SK-MEL-5 (cell line): Measurements from ENCODE around the gene RPS6KA3. TPM values are rescaled to one million over a fixed set of nuclear protein-coding genes. Genes with fewer than 3 reads are reported as not detected.
"Not testable (repeated sequence)": the region's sequence is repeated elsewhere in the genome, so short reads cannot be mapped to it uniquely, and the experiment has no call there.

Source experiments
- DNase-seq: peaks from one replicate; pipeline ENCODE4 v3.0.0-alpha.2; 2016; ENCODE audit warnings: low read depth, low spot score
- in situ Hi-C: cut with HindIII; loops from 2 replicates; pipeline ENCODE4 v1.10.0; 2016; ENCODE audit warnings: low sequenced_read_pairs, high pct_unique_total_duplicates, low pct_unique_long_range_greater_than_20kb
- small RNA-seq, 2 experiments: library from RNA; depleted of rRNA; stranded (forward); fragments of <200 nt; gene quantifications; one replicate each; pipeline ENCODE3, GENCODE V24; 2014
- total RNA-seq: library from RNA; depleted of rRNA; stranded (reverse); fragments of >200 nt; shearing (Covaris generic); gene quantifications from 2 replicates; pipeline ENCODE4 v1.2.3, GENCODE V29; 2014; rRNA removed

The RPS6KA3 gene
- total RNA-seq, 1 experiment from 2014 or later = 38.0 TPM

DNA sequence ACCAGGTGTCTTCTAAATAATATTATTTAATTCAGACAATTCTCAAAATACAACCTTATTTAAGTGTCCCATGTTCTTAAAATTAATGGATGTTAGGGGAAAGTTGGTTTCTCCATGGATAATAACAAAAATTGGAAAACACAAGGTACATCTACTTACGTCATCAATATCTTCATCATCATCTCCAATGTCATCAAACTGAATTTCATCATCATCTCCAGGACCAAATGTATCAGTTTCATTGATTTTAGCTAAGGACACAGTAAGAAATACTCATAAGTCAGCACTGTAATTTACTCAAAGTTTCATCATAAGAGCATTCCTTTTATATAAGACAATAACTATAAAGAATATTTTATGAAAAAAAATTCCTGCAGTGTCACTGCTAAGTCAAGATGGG, 136.4 kb downstream of the RPS6KA3 start:
- DNase-seq = no peak
- in situ Hi-C loops = no loop called here

DNA sequence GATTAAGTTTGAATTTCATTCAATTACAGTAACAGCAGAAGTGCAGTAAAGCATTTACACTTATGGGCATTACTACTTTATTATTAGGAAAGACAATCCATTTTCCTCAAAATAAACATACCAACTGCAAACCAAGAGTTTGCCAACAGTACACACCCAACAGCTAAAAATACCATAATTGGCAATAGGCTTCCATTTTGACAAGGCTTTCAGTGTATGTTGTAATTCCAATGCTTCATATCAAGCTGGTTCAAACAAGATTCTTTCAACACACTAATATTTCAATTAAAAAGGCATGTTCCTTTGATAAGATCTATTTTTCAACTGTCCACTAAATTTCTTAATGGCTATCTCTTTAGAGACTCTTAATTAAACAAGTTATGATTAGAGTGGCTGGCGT, 137.2 kb downstream of the RPS6KA3 start:
- DNase-seq = no peak
- in situ Hi-C loops = no loop called here

DNA sequence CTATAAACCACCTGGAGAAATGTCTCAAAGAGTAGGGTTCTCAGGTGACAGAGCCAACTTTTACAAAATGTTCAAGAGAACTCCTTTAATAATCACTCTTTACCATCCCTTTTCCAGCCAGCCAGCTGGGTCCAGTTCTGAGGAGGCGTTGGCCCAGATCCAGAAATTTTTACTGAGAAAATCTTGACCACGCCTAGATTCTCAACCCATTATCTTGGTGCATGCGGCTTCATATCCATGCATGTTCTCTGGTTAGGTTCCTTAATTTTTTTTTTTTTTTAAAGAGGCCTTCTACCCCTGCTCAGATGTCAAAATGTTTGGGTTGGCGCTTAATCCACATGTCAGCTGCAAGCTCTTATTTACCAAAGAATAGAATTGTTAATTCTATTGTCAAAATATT, 138.0 kb downstream of the RPS6KA3 start:
- in situ Hi-C loops = no loop called here
- DNase-seq = no peak

DNA sequence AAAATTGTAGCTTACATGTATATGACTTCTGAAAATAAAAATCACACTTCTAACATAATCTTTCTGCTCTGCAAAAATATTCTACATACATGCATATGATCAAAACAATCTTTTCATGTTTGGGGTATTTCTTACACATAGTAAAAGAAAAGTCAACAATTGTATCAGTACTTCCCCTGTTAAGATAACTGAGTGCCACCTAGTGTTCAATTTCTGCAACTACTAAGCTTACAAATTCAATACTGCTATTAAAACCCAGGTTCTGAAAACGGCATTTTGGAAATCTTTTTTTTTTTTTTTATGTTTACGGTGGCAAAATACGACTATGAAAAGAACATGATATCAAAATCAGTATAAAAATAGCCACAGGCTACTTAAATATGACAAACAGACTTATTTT, 139.3 kb downstream of the RPS6KA3 start:
- in situ Hi-C loops, DNase-seq: not testable (repeated sequence)

DNA sequence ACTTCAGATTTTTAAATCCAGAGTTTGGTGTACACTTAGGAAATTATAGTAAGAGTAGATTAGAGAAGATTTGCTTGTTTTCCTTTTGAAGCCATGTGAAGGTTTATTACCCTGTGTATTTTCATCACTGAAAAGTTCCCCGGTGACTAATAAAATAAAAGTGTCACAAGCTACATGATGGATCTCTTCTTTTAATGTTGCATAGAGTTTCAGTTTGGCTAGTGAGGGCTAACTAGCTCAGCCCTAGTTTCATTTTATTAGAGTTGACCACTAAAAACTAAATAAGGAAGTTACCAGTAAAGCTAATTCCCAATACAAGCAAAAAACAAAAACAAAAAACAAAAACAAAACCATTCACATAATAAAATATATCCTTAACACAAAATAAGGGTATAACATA, 139.9 kb downstream of the RPS6KA3 start:
- in situ Hi-C loops, DNase-seq: not testable (repeated sequence)

DNA sequence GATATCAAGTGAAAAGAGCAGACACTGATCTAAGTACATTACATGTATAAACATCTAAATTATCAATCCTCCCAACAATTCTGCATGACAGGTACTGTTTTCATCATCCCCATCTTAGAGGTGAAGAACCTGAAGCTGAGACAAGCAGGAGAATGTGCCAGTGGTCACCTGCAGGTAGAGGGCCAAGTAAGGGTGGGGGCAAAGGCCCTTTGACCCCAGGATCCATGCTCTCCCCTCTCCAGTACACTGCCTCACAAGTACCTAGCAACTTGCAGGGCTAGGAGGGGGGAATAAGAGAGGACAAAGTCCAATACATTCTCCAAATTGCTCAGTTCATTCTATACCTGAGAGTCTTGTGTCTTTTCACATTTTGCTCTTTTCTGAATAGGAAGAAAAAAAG, 141.7 kb downstream of the RPS6KA3 start:
- DNase-seq = no peak
- in situ Hi-C loops = no loop called here

DNA sequence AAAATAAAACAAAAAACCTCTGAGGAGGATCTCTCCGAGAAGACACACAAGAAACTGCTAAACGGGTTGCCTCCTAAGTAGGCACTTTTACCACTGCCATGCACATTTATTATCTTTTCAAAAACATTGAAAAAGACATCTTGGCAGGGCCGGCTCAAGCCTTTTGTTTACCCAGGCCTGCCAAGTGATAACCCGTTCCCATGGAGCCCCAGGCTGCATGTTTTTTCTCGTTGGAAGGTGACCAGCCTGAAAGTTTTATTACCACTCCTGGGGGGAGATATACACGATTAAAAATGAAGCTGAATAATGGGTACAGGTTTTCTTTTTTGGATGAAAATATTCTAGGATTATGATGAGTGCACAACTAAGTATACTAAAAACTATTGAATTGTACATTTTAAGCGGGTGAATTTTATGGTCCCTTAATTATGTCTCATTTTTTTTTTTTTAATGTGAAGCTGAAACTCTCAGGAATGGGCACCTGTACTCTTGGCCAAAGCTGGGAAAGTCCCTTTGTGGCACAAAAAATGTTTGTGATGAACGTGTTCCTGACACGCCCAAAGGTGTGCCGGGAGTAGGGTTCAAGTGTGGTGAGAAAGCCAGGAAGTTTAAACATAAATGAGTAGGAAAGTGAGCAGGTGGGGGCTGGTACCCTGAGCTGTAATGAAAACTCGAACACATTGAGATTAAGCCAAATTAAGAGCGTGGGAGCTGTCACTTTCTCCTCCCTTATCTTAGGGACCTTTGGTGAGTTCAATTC, 148.5 kb downstream of the RPS6KA3 start:
- in situ Hi-C loops = no loop called here
- no peak for DNase-seq

DNA sequence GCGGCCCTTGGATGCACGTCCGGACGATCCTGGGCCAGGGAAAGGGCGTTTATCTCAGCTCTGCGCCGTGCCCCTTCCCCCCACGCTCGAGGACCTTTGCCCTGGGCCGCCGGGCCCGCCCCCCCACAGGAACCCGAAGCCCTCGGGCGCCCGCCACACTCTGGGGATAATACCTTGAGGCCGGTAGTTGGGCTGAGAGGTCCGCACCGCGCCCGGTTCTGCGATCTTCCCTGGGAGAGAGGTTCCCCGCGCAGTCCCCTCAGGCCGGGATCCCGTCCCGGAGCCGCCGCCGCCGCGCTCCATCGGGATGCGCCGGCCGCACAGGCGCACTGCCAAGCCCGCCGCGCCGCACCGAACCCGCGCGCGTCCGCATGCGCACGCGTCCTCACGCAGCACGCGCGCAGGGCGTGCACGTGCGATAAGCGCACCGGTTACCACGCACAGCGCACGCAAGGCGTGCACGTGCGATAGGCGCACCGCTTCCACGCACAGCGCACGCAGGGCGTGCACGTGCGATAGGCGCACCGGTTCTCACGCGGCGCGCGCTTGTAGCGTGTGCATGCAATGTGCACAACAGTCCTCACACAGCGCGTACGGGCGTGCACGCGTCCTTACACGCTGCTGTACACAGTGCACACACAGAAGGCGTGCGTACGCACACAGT, 150.0 kb downstream of the RPS6KA3 start, which contains the start of gene MAP7D2:
TSS of gene MAP7D2 (minus strand) at position 331 of the 664 bp plus-strand sequence. CDS start at position 303, 28 bp downstream.
- DNase-seq = no peak
- in situ Hi-C loops = no loop called here

GRCh38 chrX:20116087-20116576, 150.6 kb downstream of the RPS6KA3 start:
- in situ Hi-C loops = no loop called here
- no peak for DNase-seq

GRCh38 chrX:20112022-20112774, 154.5 kb downstream of the RPS6KA3 start:
- DNase-seq = no peak
- in situ Hi-C loops = no loop called here

DNA sequence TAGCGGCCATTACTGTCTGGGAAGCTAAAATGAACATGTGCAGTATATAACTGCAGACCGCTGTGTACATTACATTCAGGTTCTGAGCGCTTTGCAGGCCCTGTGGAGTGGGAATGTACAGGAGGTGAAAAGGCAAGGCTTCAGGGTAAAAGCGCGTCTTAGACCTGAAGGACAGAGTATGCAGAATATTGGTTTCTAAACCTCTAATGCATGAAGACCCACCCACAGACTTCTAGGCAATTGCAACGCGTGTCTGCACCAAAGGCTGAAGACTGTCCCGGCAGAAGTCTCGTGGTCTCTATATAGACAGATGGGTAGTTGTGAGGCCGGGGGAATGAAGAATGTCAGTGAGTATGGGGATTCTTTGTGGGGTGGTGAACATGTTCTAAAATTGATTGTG, 155.4 kb downstream of the RPS6KA3 start:
- in situ Hi-C loops = no loop called here
- DNase-seq = no peak

GRCh38 chrX:20101934-20102581, 164.7 kb downstream of the RPS6KA3 start:
- in situ Hi-C loops = no loop called here
- DNase-seq = no peak

Small RNAs within 50 kb of the gene (small RNA-seq; reads per million reads assigned to genes)
- gene RF00493 = 12.7 to 15.7 reads per million in 2 experiments
- 0 reads per million in 2 experiments for gene RF00494

Other genes starting within 250 kb of the RPS6KA3 start
- gene MAP7D2, start 150.0 kb downstream of the RPS6KA3 start, total RNA-seq = 1.9 and 3.5 TPM in 2 replicates
- gene EIF1AX, start 125.1 kb downstream of the RPS6KA3 start, total RNA-seq = 51.7 and 52.1 TPM in 2 replicates